ENCODE data around the gene KPNA3.

The KPNA3 gene

DNA sequence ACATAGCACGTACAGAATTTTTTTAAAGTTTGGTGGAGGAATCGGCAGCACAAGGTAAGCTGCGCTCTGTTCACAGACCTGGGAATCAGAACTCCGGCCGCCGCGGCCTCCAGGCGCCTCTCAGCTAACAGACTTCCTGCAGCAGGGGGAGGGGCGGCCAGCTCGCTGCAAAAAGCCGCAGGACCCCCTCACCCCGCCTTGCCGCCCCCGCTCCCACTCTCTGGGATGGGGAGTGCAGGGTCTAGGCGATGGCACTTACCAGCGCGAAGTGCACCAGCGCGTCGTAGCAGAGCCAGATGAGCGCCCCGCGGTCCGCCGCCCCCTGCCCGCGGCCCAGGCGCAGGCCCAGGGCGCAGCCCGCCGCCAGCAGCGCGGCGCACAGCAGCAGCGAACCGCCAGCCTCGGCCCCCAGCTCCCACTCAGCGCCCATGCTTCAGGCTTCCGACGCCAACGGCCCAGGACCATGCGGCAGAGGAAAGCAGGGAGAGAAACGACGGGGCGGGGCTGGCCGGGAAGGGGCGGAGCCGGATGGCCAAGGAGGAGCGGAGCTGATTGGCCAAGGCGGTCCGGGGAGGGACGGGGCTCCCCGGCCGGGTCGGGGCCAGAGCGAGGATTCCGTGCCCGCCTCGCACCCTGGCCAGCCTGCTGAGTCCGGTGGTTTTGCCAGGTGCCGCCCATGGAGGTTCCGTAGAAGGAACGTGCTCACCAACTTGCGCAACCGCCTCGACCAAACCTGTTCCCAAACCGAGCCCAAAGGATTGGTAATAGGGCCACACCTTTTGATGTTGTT is 101.3 kb downstream of the KPNA3 start, which contains the start of gene EBPL:
Gene EBPL, minus strand, starts transcription at position 492 of the 790 bp plus-strand sequence. Its CDS starts 62 bp downstream, at position 430.
- Histone ChIP-seq H3K27me3 (ENCODE audit: control insufficient read depth in 1 of 2, insufficient read depth in 2 of 2, low read length in 2 of 2) (no peaks in the 10 kb centered on the region), H3K9me3 (ENCODE audit: low read length) (no peaks in the 10 kb centered on the region), H3K4me1 (ENCODE audit: insufficient read depth, low read length) (peaks cover 4% of the 10 kb centered on the region), H3K4me3 (ENCODE audit: low read depth in 1 of 2, low read length in 2 of 2) (peak within 1 kb of the TSS; percentile 71 to 90), H3K27ac (ENCODE audit: low read depth, low read length) (peak within 1 kb of the TSS; percentile 72), H3K36me3 (ENCODE audit: insufficient read depth, low read length) (no peaks in the 10 kb centered on the region), H3K9ac (ENCODE audit: low read length) (peak within 1 kb of the TSS; percentile 51)

DNA sequence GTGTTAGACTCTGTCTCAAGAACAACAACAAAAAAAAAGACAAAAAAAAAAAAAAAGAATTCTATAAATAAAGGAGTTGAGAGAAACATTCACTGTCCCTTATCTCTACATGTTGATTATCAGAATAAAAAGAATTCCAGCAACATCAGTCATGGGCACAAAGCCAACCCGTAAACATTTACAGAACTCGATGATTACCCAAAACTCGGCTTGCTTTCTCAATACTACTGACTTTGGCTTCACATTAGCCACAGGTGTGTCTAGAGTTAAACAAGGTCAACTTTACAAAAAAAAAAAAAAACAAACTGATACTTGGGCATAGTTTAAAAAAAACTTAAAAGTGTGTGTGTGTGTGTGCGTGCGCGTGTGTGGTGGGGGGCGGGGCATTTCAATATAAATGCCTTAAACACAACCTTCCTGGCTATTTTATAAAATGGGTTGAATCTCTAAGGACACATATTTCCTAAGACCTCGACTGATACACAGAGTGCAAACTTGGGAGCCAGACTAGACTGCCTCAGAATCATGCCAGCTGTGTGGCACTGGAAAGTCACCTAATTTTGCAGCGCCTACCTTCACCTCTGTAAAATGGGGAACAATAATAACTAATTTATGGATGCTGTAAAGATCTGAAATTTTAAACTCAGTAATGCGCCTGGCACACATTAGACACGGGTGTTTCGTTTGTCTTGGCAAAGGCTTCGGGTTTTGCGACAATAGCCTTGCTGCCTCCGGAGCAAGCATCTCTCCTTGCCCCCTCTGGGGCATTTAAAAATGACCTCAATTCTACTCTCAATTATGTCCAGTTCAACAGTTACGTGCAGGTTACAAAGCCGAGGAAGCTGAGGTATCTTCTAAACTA is 102.1 kb downstream of the KPNA3 start:
- Histone ChIP-seq H3K9ac (ENCODE audit: low read length) (peak overlapping the region; percentile 19), H3K36me3 (ENCODE audit: insufficient read depth, low read length) (no peaks in the 10 kb centered on the region), H3K27me3 (ENCODE audit: control insufficient read depth in 1 of 2, insufficient read depth in 2 of 2, low read length in 2 of 2) (no peaks in the 10 kb centered on the region), H3K27ac (ENCODE audit: low read depth, low read length) (peak overlapping the region; percentile 72), H3K4me1 (ENCODE audit: insufficient read depth, low read length) (peaks cover 4% of the 10 kb centered on the region), H3K4me3 (ENCODE audit: low read depth in 1 of 2, low read length in 2 of 2) (peak overlapping the region; percentile 71 to 90), H3K9me3 (ENCODE audit: low read length) (no peaks in the 10 kb centered on the region)

DNA sequence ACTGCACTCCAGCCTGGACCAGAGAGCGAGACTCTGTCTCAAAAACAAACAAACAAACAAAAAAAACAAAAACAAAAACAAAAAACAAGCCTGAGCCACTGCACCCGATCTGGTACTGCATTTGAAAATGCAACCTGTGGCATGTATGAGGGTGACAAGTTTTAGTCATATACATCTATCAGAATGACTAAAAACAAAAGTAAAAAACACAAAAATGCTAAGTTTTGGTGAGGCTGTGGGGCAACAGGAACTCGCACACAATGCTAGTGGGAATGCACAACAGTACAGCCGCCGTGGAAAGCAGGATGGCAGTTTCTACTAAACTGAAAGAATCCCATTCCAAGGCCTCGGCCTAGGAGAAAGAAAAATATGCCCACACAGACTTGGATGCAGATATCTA is 109.0 kb downstream of the KPNA3 start:
- H3K36me3 ChIP-seq (ENCODE audit: insufficient read depth, low read length), result no peaks in the 10 kb centered on the region
- H3K27ac ChIP-seq (ENCODE audit: low read depth, low read length), result no peak overlapping the region
- H3K27me3 ChIP-seq (ENCODE audit: control insufficient read depth in 1 of 2, insufficient read depth in 2 of 2, low read length in 2 of 2), result no peaks in the 10 kb centered on the region
- H3K4me3 ChIP-seq (ENCODE audit: low read depth in 1 of 2, low read length in 2 of 2), result no peak overlapping the region
- H3K9ac ChIP-seq (ENCODE audit: low read length), result no peak overlapping the region
- no peaks in the 10 kb centered on the region for H3K9me3 ChIP-seq (ENCODE audit: low read length)
- no peaks in the 10 kb centered on the region for H3K4me1 ChIP-seq (ENCODE audit: insufficient read depth, low read length)

DNA sequence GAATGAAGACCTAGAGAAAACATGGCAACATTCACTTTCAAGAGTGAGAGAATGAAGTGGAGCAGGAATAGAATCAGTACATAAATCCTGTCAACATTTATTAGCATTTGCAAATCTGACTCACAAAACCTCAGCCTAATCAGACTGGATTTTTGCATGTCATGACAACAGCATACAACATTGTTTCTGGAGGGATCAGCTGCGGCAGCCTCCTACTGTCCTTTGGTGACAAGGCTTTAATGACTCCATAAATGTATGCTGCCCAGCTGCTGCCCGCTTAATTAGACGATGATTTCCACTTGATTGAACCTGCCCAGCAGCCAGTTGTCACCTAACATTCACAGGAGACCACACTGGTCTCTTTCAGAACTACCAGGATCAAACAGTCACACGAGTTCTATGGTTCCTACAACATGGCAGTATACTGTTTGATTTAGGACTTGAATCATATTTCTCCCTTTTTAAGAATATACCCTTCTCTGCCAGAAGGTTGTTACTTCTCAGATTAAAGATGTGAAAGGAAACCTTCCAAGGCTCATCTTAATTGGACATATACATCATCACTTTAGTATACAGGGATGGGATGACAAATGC is 110.5 kb downstream of the KPNA3 start:
- Histone ChIP-seq H3K9ac (ENCODE audit: low read length) (no peak overlapping the region), H3K27ac (ENCODE audit: low read depth, low read length) (no peak overlapping the region), H3K27me3 (ENCODE audit: control insufficient read depth in 1 of 2, insufficient read depth in 2 of 2, low read length in 2 of 2) (no peaks in the 10 kb centered on the region), H3K4me1 (ENCODE audit: insufficient read depth, low read length) (no peaks in the 10 kb centered on the region), H3K9me3 (ENCODE audit: low read length) (no peaks in the 10 kb centered on the region), H3K36me3 (ENCODE audit: insufficient read depth, low read length) (no peaks in the 10 kb centered on the region), H3K4me3 (ENCODE audit: low read depth in 1 of 2, low read length in 2 of 2) (no peak overlapping the region)

DNA sequence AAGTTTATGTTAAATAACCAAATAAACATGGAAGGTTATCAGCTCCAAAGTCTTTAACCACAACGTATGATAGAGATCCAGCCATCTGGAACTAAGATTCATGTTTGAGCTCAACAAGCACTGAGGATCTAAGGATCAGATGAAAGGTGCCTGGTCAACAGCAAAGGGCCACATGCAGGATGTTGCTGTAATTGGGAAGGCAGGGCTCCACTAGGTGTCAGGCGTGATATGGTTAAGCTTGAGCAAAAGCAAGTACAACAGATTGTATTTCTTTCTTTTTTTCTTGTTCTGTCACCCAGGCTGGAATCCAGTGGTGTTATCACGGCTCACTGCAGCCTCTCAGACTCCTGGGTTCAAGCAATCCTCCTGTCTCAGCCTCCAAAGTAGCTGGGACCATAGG is 113.2 kb downstream of the KPNA3 start:
- Histone ChIP-seq H3K4me1 (ENCODE audit: insufficient read depth, low read length) (no peaks in the 10 kb centered on the region), H3K9ac (ENCODE audit: low read length) (no peak overlapping the region), H3K27me3 (ENCODE audit: control insufficient read depth in 1 of 2, insufficient read depth in 2 of 2, low read length in 2 of 2) (no peaks in the 10 kb centered on the region), H3K27ac (ENCODE audit: low read depth, low read length) (no peak overlapping the region), H3K36me3 (ENCODE audit: insufficient read depth, low read length) (no peaks in the 10 kb centered on the region), H3K9me3 (ENCODE audit: low read length) (no peaks in the 10 kb centered on the region), H3K4me3 (ENCODE audit: low read depth in 1 of 2, low read length in 2 of 2) (no peak overlapping the region)

DNA sequence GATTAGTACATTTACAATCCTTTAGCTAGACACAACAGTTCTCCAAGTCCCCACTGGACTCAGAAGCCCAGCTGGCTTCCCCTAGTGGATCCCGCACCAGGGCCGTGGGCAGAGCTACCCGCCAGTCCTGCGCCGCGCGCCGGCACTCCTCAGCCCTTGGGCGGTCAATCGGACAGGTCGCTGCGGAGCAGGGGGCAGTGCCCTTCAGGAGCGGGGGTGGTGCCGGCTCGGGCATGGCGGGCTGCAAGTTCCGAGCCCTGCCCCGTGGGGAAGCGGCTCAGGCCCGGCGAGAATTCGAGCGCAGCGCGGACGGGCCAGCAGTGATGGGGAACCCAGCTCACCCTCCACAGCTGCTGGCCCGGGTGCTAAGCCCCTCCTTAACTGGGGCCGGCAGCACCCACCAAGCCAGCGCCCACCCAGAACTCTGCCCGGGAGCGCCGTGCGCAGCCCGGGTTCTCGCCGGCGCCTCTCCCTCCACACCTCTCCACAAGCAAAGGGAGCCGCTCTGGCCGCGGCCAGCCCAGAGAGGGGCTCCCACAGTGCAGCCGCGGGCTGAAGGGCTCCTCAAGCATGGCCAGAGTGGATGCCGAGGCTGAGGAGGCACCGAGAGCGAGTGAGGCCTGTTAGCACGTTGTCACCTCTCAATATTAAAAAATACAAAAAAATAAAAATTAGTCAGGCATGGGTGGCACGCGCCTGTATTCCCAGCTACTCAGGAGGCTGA is 114.1 kb downstream of the KPNA3 start:
- Histone ChIP-seq H3K27ac (ENCODE audit: low read depth, low read length) (no peak overlapping the region), H3K4me1 (ENCODE audit: insufficient read depth, low read length) (no peaks in the 10 kb centered on the region), H3K27me3 (ENCODE audit: control insufficient read depth in 1 of 2, insufficient read depth in 2 of 2, low read length in 2 of 2) (no peaks in the 10 kb centered on the region), H3K4me3 (ENCODE audit: low read depth in 1 of 2, low read length in 2 of 2) (no peak overlapping the region), H3K9ac (ENCODE audit: low read length) (no peak overlapping the region), H3K36me3 (ENCODE audit: insufficient read depth, low read length) (no peaks in the 10 kb centered on the region), H3K9me3 (ENCODE audit: low read length) (no peaks in the 10 kb centered on the region)

DNA sequence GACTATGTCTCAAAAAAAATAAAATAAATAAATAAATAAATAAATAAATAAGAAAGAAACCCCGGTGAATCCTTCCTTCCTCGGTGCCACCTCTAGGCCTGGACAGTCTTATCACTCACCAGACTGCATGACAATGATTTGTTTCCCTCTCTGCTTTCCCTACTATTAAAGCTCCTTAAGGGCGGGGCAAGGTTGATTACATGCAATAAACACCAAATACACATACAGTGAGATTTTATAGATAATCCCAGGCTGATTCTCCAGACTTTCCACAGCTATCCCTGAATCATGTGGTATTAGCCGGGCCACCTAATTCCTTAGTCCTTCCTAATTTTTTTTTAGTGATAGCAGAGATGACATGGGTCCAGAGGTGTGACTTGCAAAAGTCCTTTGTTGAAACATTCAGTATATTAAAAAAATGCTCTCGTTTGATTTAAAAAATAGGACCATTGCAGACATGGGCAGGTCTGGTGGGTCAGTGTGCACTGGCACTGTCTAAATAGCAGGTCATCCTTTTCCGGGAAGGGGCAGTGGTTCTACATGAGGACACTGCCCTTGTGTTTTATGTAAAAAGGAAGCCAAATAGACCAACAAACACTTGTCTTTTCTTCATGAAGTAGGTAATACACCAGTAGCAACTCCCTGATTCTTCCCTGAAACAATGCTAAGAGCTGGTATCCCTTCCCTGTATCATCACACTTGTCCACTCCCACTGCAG is 115.7 kb downstream of the KPNA3 start:
- no peak overlapping the region for H3K27ac ChIP-seq (ENCODE audit: low read depth, low read length)
- H3K9ac ChIP-seq (ENCODE audit: low read length), result no peak overlapping the region
- H3K9me3 ChIP-seq (ENCODE audit: low read length), result no peaks in the 10 kb centered on the region
- H3K4me3 ChIP-seq (ENCODE audit: low read depth in 1 of 2, low read length in 2 of 2), result no peak overlapping the region
- H3K4me1 ChIP-seq (ENCODE audit: insufficient read depth, low read length), result no peaks in the 10 kb centered on the region
- no peaks in the 10 kb centered on the region for H3K27me3 ChIP-seq (ENCODE audit: control insufficient read depth in 1 of 2, insufficient read depth in 2 of 2, low read length in 2 of 2)
- H3K36me3 ChIP-seq (ENCODE audit: insufficient read depth, low read length), result no peaks in the 10 kb centered on the region

DNA sequence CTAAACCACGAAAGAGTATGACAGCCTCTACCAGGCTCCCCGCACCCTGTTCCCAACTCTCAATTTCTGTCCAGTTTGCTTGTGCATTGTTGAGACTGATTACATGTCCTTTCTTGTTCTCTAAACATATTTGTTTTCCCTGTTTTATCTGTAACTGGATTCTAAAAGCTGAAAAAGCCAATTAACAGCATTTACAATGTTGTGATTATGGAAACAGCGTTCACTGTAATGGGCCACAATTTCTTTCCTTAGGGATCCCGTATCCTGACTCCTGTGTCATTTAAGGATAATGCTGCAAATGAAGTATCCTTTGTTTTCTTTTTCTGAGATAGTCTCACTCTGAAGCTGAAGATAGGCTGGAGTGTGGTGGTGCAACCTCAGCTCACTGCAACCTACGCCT is 121.7 kb downstream of the KPNA3 start:
- no peak overlapping the region for H3K4me3 ChIP-seq (ENCODE audit: low read depth in 1 of 2, low read length in 2 of 2)
- H3K27me3 ChIP-seq (ENCODE audit: control insufficient read depth in 1 of 2, insufficient read depth in 2 of 2, low read length in 2 of 2), result no peaks in the 10 kb centered on the region
- H3K9ac ChIP-seq (ENCODE audit: low read length), result no peak overlapping the region
- no peaks in the 10 kb centered on the region for H3K36me3 ChIP-seq (ENCODE audit: insufficient read depth, low read length)
- H3K4me1 ChIP-seq (ENCODE audit: insufficient read depth, low read length), result no peaks in the 10 kb centered on the region
- H3K27ac ChIP-seq (ENCODE audit: low read depth, low read length), result no peak overlapping the region
- no peaks in the 10 kb centered on the region for H3K9me3 ChIP-seq (ENCODE audit: low read length)

DNA sequence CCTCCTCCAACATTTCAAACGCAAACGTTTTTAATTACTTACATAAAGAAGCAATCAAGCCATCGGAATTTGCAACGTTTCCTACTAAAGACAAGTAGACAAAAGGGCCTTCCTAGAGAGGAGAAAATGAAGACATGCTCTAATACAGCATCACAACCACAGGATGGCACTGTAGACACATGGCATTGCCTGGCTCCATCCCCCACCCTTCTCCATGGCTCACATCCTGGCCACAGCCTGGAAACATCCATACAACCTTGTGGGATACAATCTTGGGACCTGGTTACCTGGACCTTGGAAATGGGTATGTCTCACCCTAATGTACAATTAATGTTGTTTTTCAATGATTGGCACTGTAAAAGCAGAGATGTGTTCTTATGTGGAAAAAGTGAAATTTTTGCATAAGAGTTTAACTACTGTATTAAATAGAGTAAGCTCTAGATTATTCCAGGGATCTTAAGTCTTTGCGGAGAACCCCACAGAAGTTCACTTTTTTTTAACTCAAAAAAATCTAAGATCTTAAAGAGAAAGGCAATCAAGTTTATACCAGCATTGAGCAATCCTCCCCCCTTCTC is 122.7 kb downstream of the KPNA3 start:
- no peaks in the 10 kb centered on the region for H3K9me3 ChIP-seq (ENCODE audit: low read length)
- no peaks in the 10 kb centered on the region for H3K27me3 ChIP-seq (ENCODE audit: control insufficient read depth in 1 of 2, insufficient read depth in 2 of 2, low read length in 2 of 2)
- no peak overlapping the region for H3K4me3 ChIP-seq (ENCODE audit: low read depth in 1 of 2, low read length in 2 of 2)
- H3K4me1 ChIP-seq (ENCODE audit: insufficient read depth, low read length), result no peaks in the 10 kb centered on the region
- no peak overlapping the region for H3K9ac ChIP-seq (ENCODE audit: low read length)
- no peaks in the 10 kb centered on the region for H3K36me3 ChIP-seq (ENCODE audit: insufficient read depth, low read length)
- no peak overlapping the region for H3K27ac ChIP-seq (ENCODE audit: low read depth, low read length)

DNA sequence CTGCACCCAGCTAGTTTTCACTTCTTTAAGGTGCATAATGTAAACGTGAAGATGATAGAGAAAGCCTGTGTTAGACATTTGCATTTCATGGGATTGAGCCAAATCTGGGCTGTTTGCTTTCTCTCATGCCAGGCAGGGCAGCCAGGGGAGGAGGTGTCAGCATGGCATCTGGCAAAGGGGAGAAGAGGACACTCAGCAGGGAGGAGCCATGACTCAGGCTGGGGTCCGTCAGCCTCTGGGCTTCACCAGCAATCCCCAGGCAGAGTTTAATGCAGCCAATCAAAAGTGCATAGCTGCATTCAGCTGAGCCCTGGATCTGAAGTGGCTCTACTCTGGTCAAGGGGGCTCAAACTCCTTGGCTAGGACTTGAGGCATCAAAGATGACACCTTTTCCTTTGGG is 124.7 kb downstream of the KPNA3 start:
- Histone ChIP-seq H3K9ac (ENCODE audit: low read length) (no peak overlapping the region), H3K4me3 (ENCODE audit: low read depth in 1 of 2, low read length in 2 of 2) (no peak overlapping the region), H3K36me3 (ENCODE audit: insufficient read depth, low read length) (no peaks in the 10 kb centered on the region), H3K9me3 (ENCODE audit: low read length) (no peaks in the 10 kb centered on the region), H3K4me1 (ENCODE audit: insufficient read depth, low read length) (no peaks in the 10 kb centered on the region), H3K27me3 (ENCODE audit: control insufficient read depth in 1 of 2, insufficient read depth in 2 of 2, low read length in 2 of 2) (no peaks in the 10 kb centered on the region), H3K27ac (ENCODE audit: low read depth, low read length) (no peak overlapping the region)
